Uterus (tissue), 2 donors: ENCODE measurements around the gene OR2T5.
"Not testable (repeated sequence)": the region's sequence is repeated elsewhere in the genome, so short reads cannot be mapped to it uniquely, and the experiment has no call there.

ENCODE experiments used
- POLR2A ChIP-seq, 2 donors: fragments of 450-650 bp; IDR thresholded peaks; one replicate each; pipeline ENCODE4 v1.6.1; 2016; ENCODE audit warnings: antibody characterized with exemption in 2 of 2, mild to moderate bottlenecking in 1 of 2, moderate library complexity in 1 of 2
- TF ChIP-seq, protein P1 (sequence below), 4 experiments: fragments of 200-600 bp in 2 of 4; fragments of 450-650 bp in 2 of 4; sonication (generic) in 2 of 4; IDR thresholded peaks; one replicate each; pipeline ENCODE4 v1.5.1; 2016 to 2019; ENCODE audit warnings: antibody characterized with exemption in 4 of 4, mild to moderate bottlenecking in 2 of 4, moderate library complexity in 1 of 4

DNA sequence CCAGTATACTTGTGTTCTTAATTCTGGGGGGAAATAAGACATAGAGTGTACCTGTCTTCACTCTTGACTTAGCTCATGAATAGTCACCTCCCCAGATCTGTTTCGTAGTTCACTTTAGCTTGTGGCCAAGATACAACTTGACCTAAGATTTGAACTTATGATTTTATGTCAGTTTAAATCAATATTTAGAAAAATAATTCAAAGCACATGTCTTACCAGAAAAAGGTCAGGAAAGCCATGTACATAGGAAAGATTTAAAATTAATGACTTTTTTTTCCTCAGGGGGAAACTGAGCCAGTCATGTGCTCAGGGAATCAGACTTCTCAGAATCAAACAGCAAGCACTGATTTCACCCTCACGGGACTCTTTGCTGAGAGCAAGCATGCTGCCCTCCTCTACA is 15.3 kb upstream of the OR2T5 start, which contains the start of gene OR2T3:
- TF ChIP-seq, protein P1, sequence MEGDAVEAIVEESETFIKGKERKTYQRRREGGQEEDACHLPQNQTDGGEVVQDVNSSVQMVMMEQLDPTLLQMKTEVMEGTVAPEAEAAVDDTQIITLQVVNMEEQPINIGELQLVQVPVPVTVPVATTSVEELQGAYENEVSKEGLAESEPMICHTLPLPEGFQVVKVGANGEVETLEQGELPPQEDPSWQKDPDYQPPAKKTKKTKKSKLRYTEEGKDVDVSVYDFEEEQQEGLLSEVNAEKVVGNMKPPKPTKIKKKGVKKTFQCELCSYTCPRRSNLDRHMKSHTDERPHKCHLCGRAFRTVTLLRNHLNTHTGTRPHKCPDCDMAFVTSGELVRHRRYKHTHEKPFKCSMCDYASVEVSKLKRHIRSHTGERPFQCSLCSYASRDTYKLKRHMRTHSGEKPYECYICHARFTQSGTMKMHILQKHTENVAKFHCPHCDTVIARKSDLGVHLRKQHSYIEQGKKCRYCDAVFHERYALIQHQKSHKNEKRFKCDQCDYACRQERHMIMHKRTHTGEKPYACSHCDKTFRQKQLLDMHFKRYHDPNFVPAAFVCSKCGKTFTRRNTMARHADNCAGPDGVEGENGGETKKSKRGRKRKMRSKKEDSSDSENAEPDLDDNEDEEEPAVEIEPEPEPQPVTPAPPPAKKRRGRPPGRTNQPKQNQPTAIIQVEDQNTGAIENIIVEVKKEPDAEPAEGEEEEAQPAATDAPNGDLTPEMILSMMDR (IDR thresholded peaks at IDR 0.05) = not testable (repeated sequence)
- TF ChIP-seq POLR2A (IDR thresholded peaks at IDR 0.05) = not testable (repeated sequence)
